Activated CD8-positive, alpha-beta T cell treated with anti-CD3 and anti-CD28 coated beads for 36 hours (primary cell): ENCODE results near the gene FSD1. TPM values are rescaled to one million over a fixed set of nuclear protein-coding genes. Genes with fewer than 3 reads are reported as not detected.

Source experiments
- ATAC-seq: fragments of 200-7000 bp; cut with Tn5 transposase; one replicate; pipeline ENCODE4 v1.10.0; 2021; ENCODE audit warnings: mild to moderate bottlenecking, moderate library complexity
- CTCF ChIA-PET: fragments of 350-600 bp; sonication (Branson Sonifier 250); formaldehyde crosslinking; loops from one replicate; lab custom pipeline; 2021; ENCODE audit warnings: antibody characterized with exemption; lab: Charles Lee
- POLR2A ChIA-PET: fragments of 350-600 bp; sonication (Branson Sonifier 250); formaldehyde crosslinking; loops from one replicate; lab custom pipeline; 2021; ENCODE audit warnings: antibody characterized with exemption; lab: Charles Lee
- DNase-seq: peaks from one replicate; pipeline ENCODE4 v3.0.0-alpha.2; 2020
- H3K27ac Mint-ChIP-seq: one replicate; pipeline ENCODE4 v1.8.0; 2021; ENCODE audit warnings: mild to moderate bottlenecking, mixed read lengths
- H3K27me3 Mint-ChIP-seq: one replicate; pipeline ENCODE4 v1.8.0; 2021; ENCODE audit warnings: mixed read lengths
- H3K36me3 Mint-ChIP-seq: one replicate; pipeline ENCODE4 v1.8.0; 2021; ENCODE audit warnings: low read depth, mixed read lengths
- H3K4me1 Mint-ChIP-seq: one replicate; pipeline ENCODE4 v1.8.0; 2021; ENCODE audit warnings: low read depth, mixed read lengths
- H3K4me3 Mint-ChIP-seq: one replicate; pipeline ENCODE4 v1.8.0; 2021; ENCODE audit warnings: mild to moderate bottlenecking, moderate library complexity, mixed read lengths
- H3K9me3 Mint-ChIP-seq: one replicate; pipeline ENCODE4 v1.8.0; 2021; ENCODE audit warnings: mixed read lengths
- CTCF ChIP-seq: fragments of 200-600 bp; IDR thresholded peaks from one replicate; pipeline ENCODE4 v1.8.0; 2022; ENCODE audit warnings: antibody characterized with exemption, mild to moderate bottlenecking
- intact Hi-C: fragments of 100-400 bp; cut with micrococcal nuclease; formaldehyde crosslinking; loops from one replicate; pipeline ENCODE4 v1.10.0; 2022
- total RNA-seq, 2 experiments: library from RNA; stranded (reverse); gene quantifications; one replicate each; pipeline ENCODE4 v1.2.3, GENCODE V29; 2021

FSD1 gene
- total RNA-seq, 2 experiments from 2014 or later: 19.7 to 22.0 TPM

- Mint-ChIP-seq H3K36me3 (no peaks in the 10 kb centered on the region), H3K27ac (no peak overlapping the region), H3K9me3 (no peaks in the 10 kb centered on the region), H3K27me3 (no peaks in the 10 kb centered on the region), H3K4me1 (peaks cover 3% of the 10 kb centered on the region), H3K4me3 (no peak overlapping the region)
- no peak for TF ChIP-seq CTCF
- ChIA-PET POLR2A (interaction anchor here (1.1 kb wide), 1 partner anchor 25 kb away, joined by 4 read pairs; no protein-coding TSS in a partner anchor), CTCF (no interaction called here)
- no peak for DNase-seq
- intact Hi-C loops: no loop called here
- ATAC-seq: no peak
Observed at GRCh38 chr19:4292515-4292914, 11.9 kb upstream of the FSD1 start.

GRCh38 chr19:4294389-4294788 lies 10.0 kb upstream of the FSD1 start:
- H3K9me3 Mint-ChIP-seq: no peaks in the 10 kb centered on the region
- DNase-seq (no peak), ATAC-seq (no peak)
- H3K4me1 Mint-ChIP-seq: peaks cover 13% of the 10 kb centered on the region
- ChIA-PET POLR2A (interaction anchor here (1.3 kb wide), 1 partner anchor 18 kb away, joined by 4 read pairs; no protein-coding TSS in a partner anchor), CTCF (interaction anchor here (1.2 kb wide), 1 partner anchor 126 kb away, joined by 3 read pairs; no protein-coding TSS in a partner anchor)
- no peak overlapping the region for H3K27ac Mint-ChIP-seq
- intact Hi-C loops: no loop called here
- H3K36me3 Mint-ChIP-seq: no peaks in the 10 kb centered on the region
- H3K27me3 Mint-ChIP-seq: no peaks in the 10 kb centered on the region
- no peak overlapping the region for H3K4me3 Mint-ChIP-seq
- no peak for TF ChIP-seq CTCF

GRCh38 chr19:4295972-4296771 lies 8.2 kb upstream of the FSD1 start:
- Mint-ChIP-seq H3K9me3 (no peaks in the 10 kb centered on the region), H3K27me3 (no peaks in the 10 kb centered on the region), H3K36me3 (no peaks in the 10 kb centered on the region), H3K4me1 (peaks cover 17% of the 10 kb centered on the region), H3K27ac (peak overlapping the region; percentile 16), H3K4me3 (no peak overlapping the region)
- CTCF ChIA-PET: interaction anchor here (0.9 to 5.3 kb wide), 5 partner anchors 23 to 156 kb away, joined by 3 to 24 read pairs (median 3); no protein-coding TSS in a partner anchor
- no peak for TF ChIP-seq CTCF
- intact Hi-C loops: no loop called here
- POLR2A ChIA-PET: interaction anchor here (1.0 to 1.1 kb wide), 2 partner anchors 29 to 35 kb away, joined by 3 read pairs; no protein-coding TSS in a partner anchor
- ATAC-seq: no peak
- no peak for DNase-seq

GRCh38 chr19:4297901-4298809 lies 6.2 kb upstream of the FSD1 start:
- ATAC-seq (peak; percentile 81), DNase-seq (peak; percentile 79)
- no peaks in the 10 kb centered on the region for H3K27me3 Mint-ChIP-seq
- intact Hi-C loops: no loop called here
- peak overlapping the region; percentile 55 for H3K27ac Mint-ChIP-seq
- H3K9me3 Mint-ChIP-seq: no peaks in the 10 kb centered on the region
- CTCF ChIA-PET: interaction anchor here (0.9 to 5.3 kb wide), 2 partner anchors 31 to 54 kb away, joined by 5 to 24 read pairs; no protein-coding TSS in a partner anchor
- POLR2A ChIA-PET: interaction anchor here (0.7 to 1.0 kb wide), 4 partner anchors 21 to 356 kb away, joined by 3 read pairs; no protein-coding TSS in a partner anchor
- no peak overlapping the region for H3K4me3 Mint-ChIP-seq
- H3K36me3 Mint-ChIP-seq: no peaks in the 10 kb centered on the region
- no peak for TF ChIP-seq CTCF
- H3K4me1 Mint-ChIP-seq: peaks cover 31% of the 10 kb centered on the region
